AG09319 (cell line): ENCODE results near the gene SUPT3H.
"Not testable (repeated sequence)": the region's sequence is repeated elsewhere in the genome, so short reads cannot be mapped to it uniquely, and the experiment has no call there.

ENCODE experiments used
- DNase-seq: peaks from one replicate; pipeline ENCODE4 v3.0.0-alpha.2; 2010; ENCODE audit warnings: low read depth; ENCODE audit errors: extremely low read depth
- TF ChIP-seq, protein P1 (sequence below): IDR thresholded peaks from 2 replicates; pipeline ENCODE4 v1.5.1; 2011; ENCODE audit warnings: low read depth, mild to moderate bottlenecking, inconsistent platforms, low read length, moderate library complexity

The SUPT3H gene

DNA sequence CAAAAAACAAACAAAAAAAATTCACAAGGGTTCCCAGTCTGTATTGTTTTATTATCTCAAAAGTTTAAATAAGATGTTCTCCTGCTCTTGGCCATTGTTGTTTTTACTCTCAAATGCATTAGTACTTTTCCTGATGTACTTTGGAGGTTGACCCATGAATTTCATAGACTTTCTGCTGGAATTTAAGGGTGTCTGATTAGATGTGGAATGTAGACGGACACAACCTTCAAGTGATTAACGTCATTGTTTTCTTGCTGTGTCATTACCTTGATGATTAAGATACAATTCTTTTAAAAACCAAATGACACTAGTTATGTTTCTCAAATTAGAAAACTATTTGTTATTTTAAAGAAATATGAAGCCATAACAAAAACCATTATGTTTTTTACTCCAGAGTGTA, 471.0 kb downstream of the SUPT3H start:
- no peak for DNase-seq
- TF ChIP-seq, protein P1, sequence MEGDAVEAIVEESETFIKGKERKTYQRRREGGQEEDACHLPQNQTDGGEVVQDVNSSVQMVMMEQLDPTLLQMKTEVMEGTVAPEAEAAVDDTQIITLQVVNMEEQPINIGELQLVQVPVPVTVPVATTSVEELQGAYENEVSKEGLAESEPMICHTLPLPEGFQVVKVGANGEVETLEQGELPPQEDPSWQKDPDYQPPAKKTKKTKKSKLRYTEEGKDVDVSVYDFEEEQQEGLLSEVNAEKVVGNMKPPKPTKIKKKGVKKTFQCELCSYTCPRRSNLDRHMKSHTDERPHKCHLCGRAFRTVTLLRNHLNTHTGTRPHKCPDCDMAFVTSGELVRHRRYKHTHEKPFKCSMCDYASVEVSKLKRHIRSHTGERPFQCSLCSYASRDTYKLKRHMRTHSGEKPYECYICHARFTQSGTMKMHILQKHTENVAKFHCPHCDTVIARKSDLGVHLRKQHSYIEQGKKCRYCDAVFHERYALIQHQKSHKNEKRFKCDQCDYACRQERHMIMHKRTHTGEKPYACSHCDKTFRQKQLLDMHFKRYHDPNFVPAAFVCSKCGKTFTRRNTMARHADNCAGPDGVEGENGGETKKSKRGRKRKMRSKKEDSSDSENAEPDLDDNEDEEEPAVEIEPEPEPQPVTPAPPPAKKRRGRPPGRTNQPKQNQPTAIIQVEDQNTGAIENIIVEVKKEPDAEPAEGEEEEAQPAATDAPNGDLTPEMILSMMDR = no peak

DNA sequence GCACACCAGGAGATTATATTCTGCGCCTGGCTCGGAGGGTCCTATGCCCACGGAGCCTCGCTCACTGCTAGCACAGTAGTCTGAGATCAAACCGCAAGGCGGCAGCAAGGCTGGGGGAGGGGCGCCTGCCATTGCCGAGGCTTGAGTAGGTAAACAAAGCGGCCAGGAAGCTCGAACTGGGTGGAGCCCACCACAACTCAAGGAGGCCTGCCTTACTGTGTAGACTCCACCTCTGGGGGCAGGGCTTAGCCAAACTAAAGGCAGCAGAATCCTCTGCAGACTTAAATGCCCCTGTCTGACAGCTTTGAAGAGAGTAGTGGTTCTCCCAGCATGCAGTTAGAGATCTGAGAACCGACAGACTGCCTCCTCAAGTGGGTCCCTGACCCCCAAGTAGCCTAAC, 477.4 kb downstream of the SUPT3H start:
- DNase-seq = not testable (repeated sequence)

DNA sequence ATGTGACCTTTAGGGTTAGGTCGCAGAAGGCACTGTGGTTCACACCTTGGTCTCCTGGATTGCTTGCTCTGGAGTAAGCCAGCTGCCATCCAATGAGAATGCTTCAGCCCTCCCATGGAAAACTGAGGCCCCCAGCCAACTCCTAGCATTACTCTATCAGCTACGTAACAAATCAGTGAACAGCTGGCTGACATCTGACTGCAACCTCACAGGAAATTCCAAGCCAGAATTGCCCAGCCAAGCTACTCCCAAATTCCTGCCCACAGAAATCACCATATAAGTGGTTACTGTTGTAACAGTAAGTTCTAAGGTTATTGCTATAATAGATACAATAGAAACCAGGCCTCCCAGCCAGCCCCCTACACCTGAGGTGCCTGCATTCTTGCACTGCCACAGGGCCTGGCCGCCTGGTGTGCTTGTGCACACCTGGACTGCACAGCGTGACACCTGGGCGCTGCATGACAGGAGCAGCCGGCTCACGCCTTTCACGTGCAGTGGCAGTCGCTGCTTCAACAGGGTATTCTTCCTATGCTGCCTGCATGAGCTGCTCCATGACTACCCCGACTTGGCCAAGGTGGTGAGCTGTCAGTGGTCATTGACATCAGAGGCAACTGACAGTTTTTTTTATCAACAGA, 479.3 kb downstream of the SUPT3H start:
- TF ChIP-seq, protein P1 = no peak
- no peak for DNase-seq

DNA sequence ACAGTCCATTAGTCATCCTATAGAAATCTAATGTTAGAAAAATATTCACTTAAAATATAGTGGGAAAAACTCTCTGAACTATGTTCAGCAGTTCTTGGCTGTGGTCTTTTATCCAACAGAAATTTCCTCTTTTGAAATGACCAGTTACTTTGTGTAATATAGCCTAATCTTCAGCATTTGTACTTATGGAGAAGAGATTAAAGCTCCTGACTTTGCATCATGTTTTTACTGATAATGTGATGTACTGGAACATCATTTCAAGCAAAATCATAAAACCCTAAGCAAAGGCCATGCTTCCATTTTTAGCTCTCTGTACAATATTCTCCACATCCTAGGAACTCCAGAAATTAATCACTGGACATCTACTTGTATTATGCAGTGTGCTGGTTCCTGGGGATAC, 480.4 kb downstream of the SUPT3H start:
- TF ChIP-seq, protein P1 = no peak

DNA sequence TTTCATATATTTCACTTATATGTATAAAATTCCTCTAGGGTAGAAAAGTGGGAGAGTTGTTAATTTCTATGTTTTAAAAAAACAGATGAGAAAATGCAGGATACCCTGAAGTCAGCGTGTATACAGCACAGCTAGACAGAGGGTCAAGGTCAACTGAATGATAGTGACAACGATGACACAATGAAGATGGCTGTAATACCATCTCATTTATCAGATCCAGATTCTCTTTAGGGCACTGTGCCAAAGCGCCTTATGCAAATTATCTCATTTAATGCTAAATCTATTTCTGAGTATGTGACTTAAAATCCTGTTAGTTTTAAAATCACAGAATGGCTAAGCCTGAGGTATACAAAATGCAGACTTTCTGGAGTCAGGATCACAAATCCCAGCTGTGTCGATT, 481.0 kb downstream of the SUPT3H start:
- DNase-seq = no peak
- TF ChIP-seq, protein P1 = no peak

More for the DNA sequence above, 480.4 kb downstream of the SUPT3H start:
- DNase-seq = no peak

DNA sequence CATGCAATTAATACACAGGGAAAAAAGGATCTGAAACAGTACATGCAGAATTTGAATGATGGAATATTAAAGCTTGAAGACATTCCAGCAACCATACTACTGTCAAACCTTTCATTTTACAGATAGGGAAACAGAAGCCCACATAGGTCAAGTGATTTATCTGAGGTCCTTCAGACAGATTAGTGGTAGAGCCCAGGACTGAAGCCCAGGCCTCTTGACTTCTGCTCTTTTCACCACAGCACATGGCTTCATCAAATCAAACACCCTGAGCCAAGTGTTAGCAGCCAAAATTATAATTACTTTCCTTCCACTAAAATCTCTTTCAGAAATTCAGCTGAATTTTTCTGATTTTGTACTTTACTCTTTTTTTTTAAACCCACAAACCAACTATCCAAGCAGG, 485.2 kb downstream of the SUPT3H start:
- TF ChIP-seq, protein P1 = no peak
- DNase-seq = no peak

DNA sequence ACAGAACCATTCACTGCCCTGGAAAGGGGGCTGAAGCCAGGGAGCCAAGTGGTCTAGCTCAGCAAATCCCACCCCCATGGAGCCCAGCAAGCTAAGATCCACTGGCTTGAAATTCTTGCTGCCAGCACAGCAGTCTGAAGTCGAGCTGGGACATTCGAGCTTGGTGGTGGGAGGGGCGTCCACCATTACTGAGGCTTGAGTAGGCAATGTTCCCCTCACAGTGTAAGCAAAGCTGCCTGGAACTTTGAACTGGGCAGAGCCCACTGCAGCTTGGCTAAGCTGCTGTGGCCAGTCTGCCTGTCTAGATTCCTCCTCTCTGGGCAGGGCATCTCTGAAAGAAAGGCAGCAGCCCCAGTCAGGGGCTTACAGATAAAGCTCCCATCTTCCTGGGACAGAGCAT, 498.7 kb downstream of the SUPT3H start:
- DNase-seq = not testable (repeated sequence)

DNA sequence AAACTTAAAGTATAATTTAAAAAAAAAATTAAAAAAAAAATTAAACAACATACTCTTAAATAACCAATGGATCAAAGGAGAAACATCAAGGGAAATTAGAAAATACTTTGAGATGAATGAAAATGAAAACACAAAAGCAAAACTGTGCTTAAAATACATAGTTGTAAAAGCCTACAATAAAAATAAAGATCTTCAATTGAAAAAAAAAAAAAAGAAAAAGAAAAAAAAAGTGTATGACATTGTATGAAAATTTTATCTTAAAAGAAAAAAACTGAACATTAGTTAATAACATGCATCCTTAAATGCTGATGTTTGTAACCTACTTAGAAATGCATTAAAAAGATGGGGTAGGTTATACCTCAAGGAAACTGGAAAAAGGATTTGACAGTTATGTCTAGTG, 501.1 kb downstream of the SUPT3H start:
- DNase-seq = not testable (repeated sequence)

DNA sequence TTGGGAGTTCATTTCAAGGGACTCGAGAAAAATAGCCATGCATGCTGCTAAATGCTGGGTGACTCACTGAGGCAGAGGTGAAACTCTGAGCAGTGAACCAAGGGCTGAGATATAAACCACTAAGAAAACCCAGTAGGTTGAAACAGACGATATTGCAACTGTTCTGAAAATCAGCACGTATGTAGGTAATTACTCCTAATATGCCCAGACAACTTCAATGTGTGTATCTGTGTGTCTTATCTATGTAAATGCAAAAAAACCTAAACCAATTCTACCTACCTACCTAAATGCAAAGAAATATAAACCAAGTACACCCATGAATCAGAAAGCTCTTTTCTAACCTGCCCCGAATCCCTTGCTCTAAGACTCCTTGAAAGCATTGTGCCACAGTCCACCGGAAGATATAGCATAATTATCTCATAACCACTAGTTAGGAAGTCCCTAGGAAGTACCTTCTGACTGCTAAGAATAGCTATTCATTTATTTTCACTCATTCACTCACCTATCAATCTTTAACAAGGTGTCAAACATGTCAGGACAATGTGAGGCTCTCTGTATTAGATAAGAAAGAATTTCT, 508.3 kb downstream of the SUPT3H start:
- no peak for DNase-seq
- TF ChIP-seq, protein P1 = no peak
